ENCODE data around the gene C9orf85. TPM values are rescaled to one million over a fixed set of nuclear protein-coding genes. Genes with fewer than 3 reads are reported as not detected.

The C9orf85 gene
- total RNA-seq, 4 donors from 2014 or later, result 8.2 to 12.7 (median 11.4) TPM

- no peak for DNase-seq (ENCODE audit: low spot score)
- no peak for TF ChIP-seq CTCF (IDR thresholded peaks at IDR 0.05)
- ATAC-seq (ENCODE audit: low FRiP score), result no peak
Observed at GRCh38 chr9:71984403-71984802, 73.0 kb downstream of the C9orf85 start.

- TF ChIP-seq CTCF (IDR thresholded peaks at IDR 0.05), result no peak
- DNase-seq (ENCODE audit: low spot score), result no peak
- ATAC-seq (ENCODE audit: low FRiP score), result no peak
Observed at GRCh38 chr9:71984831-71985281, 73.4 kb downstream of the C9orf85 start.

- no peak for TF ChIP-seq CTCF (IDR thresholded peaks at IDR 0.05)
- ATAC-seq (ENCODE audit: low FRiP score), result no peak
- DNase-seq (ENCODE audit: low spot score), result no peak
Observed at GRCh38 chr9:71985297-71985911, 74.0 kb downstream of the C9orf85 start.

GRCh38 chr9:71986900-71987299 lies 75.5 kb downstream of the C9orf85 start:
- TF ChIP-seq CTCF (IDR thresholded peaks at IDR 0.05), result no peak
- DNase-seq (ENCODE audit: low spot score), result no peak
- ATAC-seq (ENCODE audit: low FRiP score), result no peak

GRCh38 chr9:71987471-71988371 lies 76.3 kb downstream of the C9orf85 start:
- TF ChIP-seq CTCF (IDR thresholded peaks at IDR 0.05), result no peak
- no peak for ATAC-seq (ENCODE audit: low FRiP score)
- no peak for DNase-seq (ENCODE audit: low spot score)

GRCh38 chr9:71990466-71990865 lies 79.0 kb downstream of the C9orf85 start:
- DNase-seq (ENCODE audit: low spot score) (no peak), ATAC-seq (ENCODE audit: low FRiP score) (no peak)
- no peak for TF ChIP-seq CTCF (IDR thresholded peaks at IDR 0.05)

All from omental fat pad (tissue), 4 donors.